GM21825 (cell line): ENCODE data around the gene ZNF695.
"Not testable (repeated sequence)": the region's sequence is repeated elsewhere in the genome, so short reads cannot be mapped to it uniquely, and the experiment has no call there.

ENCODE experiments used
- ATAC-seq: cut with Tn5 transposase; IDR thresholded peaks from one replicate; pipeline ENCODE4 v1.9.1; 2021; ENCODE audit warnings: mild to moderate bottlenecking, moderate library complexity; ENCODE audit not compliant: unreplicated experiment

Gene ZNF695

GRCh38 chr1:247007511-247008405 is at the start of gene ZNF695:
ZNF695 (minus strand) TSS chr1:247008057; CDS start chr1:247007908, 149 bp downstream.
- ATAC-seq = peak; percentile 100

DNA sequence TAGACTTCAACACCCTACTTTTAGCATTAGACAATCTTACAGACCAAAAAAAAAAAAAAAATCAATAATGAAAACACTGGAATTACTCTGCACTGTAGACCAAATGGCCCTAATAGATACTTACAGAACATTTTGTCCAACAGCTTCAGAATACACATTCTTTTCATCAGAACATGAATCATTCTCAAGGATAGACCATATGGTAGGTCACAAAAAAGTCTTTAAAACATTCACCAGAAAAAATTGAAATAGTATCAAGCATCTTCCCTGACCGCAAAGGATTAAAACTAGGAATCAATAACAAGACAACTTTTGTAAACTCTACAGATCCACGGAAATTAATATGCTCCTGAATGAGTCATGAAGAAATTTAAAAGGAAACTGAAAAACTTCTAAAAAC is 48.2 kb upstream of the ZNF695 start:
- no peak for ATAC-seq

GRCh38 chr1:247054992-247055415 is 47.1 kb upstream of the ZNF695 start:
- ATAC-seq = no peak

DNA sequence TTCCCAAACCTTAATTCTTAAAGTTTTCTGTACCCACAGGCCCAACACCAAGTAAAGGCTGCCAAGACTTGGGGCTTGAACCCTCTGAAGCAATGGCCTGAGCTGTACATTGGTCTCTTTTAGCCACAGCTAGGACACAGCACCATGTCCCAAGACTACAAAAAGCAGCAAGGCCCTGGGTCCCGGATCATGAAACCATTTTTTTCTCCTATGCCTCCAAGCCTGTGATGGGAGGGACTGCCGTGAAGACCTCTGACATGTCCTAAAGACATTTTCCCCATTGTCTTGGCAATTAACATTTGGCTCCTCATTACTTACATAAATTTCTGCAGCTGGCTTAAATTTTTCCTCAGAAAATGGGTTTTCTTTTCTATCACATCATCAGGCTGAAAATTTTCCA is 39.8 kb upstream of the ZNF695 start:
- no peak for ATAC-seq

- no peak for ATAC-seq
Measured at GRCh38 chr1:247047260-247047659, 39.4 kb upstream of the ZNF695 start.

DNA sequence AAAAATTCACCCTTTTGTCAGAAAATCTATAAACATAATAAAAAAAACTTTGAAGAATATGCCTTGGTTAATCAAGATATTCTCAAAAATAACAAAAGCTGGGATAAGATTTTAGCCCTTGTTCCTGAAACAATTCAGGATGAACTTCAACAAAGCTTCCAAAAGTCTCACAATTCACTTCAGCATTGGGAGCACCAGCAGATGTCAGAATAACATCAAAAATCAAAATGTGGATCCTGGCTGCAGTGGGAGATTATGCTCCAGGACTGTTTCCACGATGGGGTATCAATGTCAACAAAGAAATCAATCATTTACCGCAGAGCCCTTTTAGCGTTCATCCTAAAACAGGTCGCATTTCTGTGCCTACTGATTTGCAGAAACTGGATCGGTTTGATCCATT is 35.5 kb upstream of the ZNF695 start:
- ATAC-seq = no peak

GRCh38 chr1:247037511-247038320 is 29.9 kb upstream of the ZNF695 start:
- ATAC-seq = no peak

- ATAC-seq = not testable (repeated sequence)
Measured at GRCh38 chr1:247032306-247032705, 24.4 kb upstream of the ZNF695 start.

DNA sequence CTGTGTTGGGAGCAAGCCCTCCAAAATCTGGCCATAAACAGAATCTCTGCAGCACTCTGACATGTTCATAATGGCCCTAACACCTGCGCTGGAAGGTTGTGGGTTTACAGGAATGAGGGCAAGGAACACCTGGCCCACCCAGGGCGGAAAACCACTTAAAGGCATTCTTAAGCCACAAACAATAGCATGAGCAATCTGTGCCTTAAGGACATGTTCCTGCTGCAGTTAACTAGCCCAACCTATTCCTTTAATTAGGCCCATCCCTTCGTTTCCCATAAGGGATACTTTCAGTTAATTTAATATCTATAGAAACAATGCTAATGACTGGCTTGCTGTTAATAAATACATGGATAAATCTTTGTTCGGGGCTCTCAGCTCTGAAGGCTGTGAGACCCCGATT is 16.8 kb upstream of the ZNF695 start:
- ATAC-seq = not testable (repeated sequence)

DNA sequence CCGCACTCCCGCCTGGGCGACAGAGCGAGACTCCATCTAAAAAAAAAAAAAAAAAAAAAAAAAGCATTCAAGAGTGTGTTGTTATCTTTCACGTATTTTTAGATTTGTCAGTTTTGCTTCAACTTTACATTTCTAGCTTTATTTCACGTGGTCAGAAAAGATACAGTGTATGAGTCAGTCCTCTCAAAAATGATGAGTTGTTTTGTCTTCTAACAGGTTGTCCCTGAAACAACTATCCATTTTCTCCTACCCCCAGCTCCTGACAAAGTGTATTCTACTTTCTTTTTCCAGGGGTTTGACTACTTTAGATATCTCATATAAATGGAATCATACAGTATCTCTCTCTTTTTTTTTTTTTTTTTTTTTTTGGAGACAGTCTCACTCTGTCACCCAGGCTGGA is 5.5 kb upstream of the ZNF695 start:
- ATAC-seq = no peak

GRCh38 chr1:247008406-247008799 is 546 bp upstream of the ZNF695 start:
- ATAC-seq = no peak

- not testable (repeated sequence) for ATAC-seq
Measured at GRCh38 chr1:247004081-247004480, 3.8 kb downstream of the ZNF695 start.

DNA sequence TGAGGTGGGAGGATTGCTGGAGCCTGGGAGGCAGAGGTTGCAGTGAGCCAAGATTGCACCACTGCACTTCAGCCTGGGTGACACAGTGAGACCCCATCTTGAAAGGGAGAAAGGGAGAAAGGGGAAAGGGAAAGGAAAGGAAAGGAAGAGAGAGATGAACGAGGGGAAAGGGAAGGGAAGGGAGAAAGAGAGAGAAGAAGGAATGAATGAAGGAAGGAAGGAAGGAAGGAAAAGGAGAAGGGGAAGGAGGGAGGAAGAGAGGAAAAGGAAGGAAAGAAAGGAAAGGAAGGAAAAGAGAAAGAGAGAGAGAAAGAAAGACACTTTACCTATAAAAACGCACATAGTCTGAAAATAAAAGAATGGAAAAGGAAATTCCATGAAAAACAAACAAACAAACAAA is 18.0 kb downstream of the ZNF695 start:
- no peak for ATAC-seq

GRCh38 chr1:246988316-246988715 is 19.5 kb downstream of the ZNF695 start:
- no peak for ATAC-seq

DNA sequence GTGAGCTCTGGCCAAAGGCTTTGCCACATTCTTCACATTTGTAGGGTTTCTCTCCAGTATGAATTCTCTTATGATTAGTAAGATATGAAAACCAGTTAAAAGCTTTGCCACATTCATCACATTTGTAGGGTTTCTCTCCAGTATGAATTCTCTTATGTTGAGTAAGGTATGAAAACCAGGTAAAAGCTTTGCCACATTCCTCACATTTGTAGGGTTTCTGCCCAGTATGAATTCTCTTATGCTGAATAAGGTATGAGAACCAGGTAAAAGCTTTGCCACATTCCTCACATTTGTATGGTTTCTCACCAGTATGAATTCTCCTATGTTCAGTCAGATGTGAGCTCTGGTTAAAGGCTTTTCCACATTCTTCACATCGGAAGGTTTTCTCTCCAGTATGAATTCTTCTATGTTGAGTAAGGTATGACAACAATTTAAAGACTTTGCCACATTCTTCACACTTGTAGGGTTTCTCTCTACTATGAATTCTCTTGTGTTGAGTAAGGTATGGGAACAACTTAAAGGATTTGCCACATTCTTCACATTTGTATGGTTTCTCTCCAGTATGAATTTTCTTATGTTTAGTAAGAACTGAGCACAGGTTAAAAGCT is 20.7 kb downstream of the ZNF695 start:
- no peak for ATAC-seq

DNA sequence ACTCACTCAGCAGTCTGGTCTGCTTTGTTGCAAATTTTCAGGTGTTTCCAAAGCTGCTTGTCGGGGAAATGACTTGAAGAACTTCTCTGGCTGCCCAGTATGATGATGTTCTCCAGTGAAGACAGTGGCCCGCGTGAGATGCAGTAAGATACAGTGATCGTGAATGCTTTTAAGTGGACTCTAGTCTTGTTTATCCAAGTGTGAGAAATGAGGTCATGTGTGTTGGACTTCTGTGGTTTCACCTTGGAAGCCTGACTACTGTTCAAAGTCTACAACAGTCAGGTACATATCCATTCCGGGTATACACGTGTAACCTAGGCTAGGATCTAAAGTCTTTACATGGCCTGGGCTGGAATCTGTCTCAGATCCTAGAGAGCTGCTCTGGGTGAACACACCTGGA is 29.1 kb downstream of the ZNF695 start:
- ATAC-seq = no peak

DNA sequence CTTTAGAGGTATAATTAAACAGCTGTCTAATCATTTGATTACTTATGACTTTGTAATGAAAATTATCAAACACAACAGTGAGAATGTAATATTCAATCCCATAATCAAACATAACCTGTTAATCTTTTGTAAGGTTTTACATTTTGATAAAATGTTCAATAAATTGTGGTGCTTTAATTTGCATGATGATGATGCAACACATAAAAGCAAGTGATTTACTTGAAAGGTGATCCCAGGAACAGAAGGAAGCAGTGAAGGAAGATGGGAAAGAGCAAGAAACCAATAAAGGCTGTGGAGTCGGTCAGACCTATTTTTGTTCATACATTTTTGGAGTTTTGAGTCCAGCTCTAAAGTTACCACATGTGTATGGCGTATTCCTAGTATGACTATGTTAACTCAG is 29.6 kb downstream of the ZNF695 start:
- ATAC-seq = no peak

GRCh38 chr1:246971969-246972368 is 35.9 kb downstream of the ZNF695 start:
- no peak for ATAC-seq

- ATAC-seq = no peak
Measured at GRCh38 chr1:246971090-246971721, 36.7 kb downstream of the ZNF695 start.

GRCh38 chr1:246969621-246970020 is 38.2 kb downstream of the ZNF695 start:
- no peak for ATAC-seq

DNA sequence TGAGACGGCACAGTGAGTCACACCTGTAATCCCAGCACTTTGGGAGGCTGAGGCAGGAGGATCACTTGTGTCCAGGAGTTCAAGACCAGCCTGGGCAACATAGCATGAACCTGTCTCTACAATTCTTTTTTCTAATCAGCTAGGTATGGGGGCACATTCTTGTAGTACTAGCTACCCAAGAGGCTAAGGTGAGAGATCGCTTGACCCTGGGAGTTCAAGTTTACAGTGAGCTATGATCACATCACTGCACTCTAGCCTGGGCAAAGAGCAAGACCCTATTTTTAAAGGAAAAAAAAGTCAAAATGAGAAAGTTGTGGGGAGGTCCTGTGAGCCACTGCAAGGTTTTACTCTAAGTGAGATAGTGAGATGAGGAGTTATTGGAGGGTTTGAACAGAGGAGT is 41.4 kb downstream of the ZNF695 start:
- no peak for ATAC-seq
